Raji (cell line): Measurements from ENCODE around the gene HRH3.

Experiments
- POLR2A ChIP-seq: IDR thresholded peaks from 2 replicates; pipeline ENCODE4 v1.6.1; 2011; ENCODE audit warnings: low read depth, low read length, control low read depth; ENCODE audit not compliant: insufficient read depth

HRH3 gene

GRCh38 chr20:62205618-62206387, 14.3 kb downstream of the HRH3 start:
- TF ChIP-seq POLR2A = no peak

- TF ChIP-seq POLR2A = no peak
These were observed 16.6 kb downstream of the HRH3 start for GRCh38 chr20:62203378-62204030.

- TF ChIP-seq POLR2A = no peak
These were observed 17.3 kb downstream of the HRH3 start for GRCh38 chr20:62202676-62203377.

- TF ChIP-seq POLR2A = no peak
These were observed 18.0 kb downstream of the HRH3 start for GRCh38 chr20:62202083-62202395.

- no peak for TF ChIP-seq POLR2A
These were observed 18.6 kb downstream of the HRH3 start for GRCh38 chr20:62201173-62202082.

GRCh38 chr20:62200491-62201172, 19.4 kb downstream of the HRH3 start:
- TF ChIP-seq POLR2A = no peak

- TF ChIP-seq POLR2A = no peak
These were observed 21.1 kb downstream of the HRH3 start for GRCh38 chr20:62198931-62199330.

GRCh38 chr20:62198496-62198895, 21.6 kb downstream of the HRH3 start:
- TF ChIP-seq POLR2A = no peak

GRCh38 chr20:62197801-62198200, 22.3 kb downstream of the HRH3 start:
- TF ChIP-seq POLR2A = no peak

- TF ChIP-seq POLR2A = no peak
These were observed 22.8 kb downstream of the HRH3 start for GRCh38 chr20:62197311-62197710.

GRCh38 chr20:62196286-62196685, 23.8 kb downstream of the HRH3 start:
- no peak for TF ChIP-seq POLR2A

GRCh38 chr20:62195736-62196135, 24.3 kb downstream of the HRH3 start:
- TF ChIP-seq POLR2A = no peak

GRCh38 chr20:62195075-62195405, 25.0 kb downstream of the HRH3 start:
- TF ChIP-seq POLR2A = no peak
